A673 (cell line): ENCODE data around the gene SAG.

Experiments used
- EZH2 ChIP-seq: fragments of 200-600 bp; sonication (generic); IDR thresholded peaks from 2 replicates; pipeline ENCODE4 v1.6.1; 2017; ENCODE audit warnings: borderline replicate concordance, low read depth, mild to moderate bottlenecking, mixed read lengths, antibody characterized with exemption, low read length; ENCODE audit not compliant: poor library complexity, severe bottlenecking
- TF ChIP-seq, protein P1 (sequence below): fragments of 300-800, 200-600 bp; sonication (generic); conservative IDR thresholded peaks from 2 replicates; pipeline ENCODE4 v1.5.1; 2017; ENCODE audit warnings: low read depth, mild to moderate bottlenecking, antibody characterized with exemption, low read length, moderate library complexity, mixed read lengths

DNA sequence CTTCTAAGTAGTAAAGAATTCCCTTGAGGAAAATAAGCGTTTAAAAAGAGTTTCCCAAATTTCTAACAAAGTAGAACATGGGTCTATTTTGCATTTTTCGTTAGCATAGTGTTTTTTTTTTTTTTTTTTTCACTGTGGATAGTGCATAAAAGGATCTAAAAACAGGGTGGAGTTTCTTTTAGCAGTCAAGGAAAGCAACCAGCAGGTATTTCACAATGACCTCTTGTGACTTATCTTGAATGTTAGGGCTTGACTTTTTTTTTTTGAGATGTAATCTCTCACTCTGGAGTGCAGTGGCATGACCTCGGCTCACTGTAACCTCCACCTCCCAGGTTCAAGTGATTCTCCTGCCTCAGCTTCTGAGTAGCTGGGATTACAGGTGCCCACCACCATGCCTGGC lies 31.8 kb downstream of the SAG start:
- no peak for TF ChIP-seq EZH2
- TF ChIP-seq, protein P1, sequence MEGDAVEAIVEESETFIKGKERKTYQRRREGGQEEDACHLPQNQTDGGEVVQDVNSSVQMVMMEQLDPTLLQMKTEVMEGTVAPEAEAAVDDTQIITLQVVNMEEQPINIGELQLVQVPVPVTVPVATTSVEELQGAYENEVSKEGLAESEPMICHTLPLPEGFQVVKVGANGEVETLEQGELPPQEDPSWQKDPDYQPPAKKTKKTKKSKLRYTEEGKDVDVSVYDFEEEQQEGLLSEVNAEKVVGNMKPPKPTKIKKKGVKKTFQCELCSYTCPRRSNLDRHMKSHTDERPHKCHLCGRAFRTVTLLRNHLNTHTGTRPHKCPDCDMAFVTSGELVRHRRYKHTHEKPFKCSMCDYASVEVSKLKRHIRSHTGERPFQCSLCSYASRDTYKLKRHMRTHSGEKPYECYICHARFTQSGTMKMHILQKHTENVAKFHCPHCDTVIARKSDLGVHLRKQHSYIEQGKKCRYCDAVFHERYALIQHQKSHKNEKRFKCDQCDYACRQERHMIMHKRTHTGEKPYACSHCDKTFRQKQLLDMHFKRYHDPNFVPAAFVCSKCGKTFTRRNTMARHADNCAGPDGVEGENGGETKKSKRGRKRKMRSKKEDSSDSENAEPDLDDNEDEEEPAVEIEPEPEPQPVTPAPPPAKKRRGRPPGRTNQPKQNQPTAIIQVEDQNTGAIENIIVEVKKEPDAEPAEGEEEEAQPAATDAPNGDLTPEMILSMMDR: no peak
